GM19043 (cell line): ENCODE results near the gene TET3.

Experiments used
- ATAC-seq: cut with Tn5 transposase; IDR thresholded peaks from one replicate; pipeline ENCODE4 v1.9.1; 2021; ENCODE audit warnings: low read depth; ENCODE audit not compliant: unreplicated experiment

Gene TET3

DNA sequence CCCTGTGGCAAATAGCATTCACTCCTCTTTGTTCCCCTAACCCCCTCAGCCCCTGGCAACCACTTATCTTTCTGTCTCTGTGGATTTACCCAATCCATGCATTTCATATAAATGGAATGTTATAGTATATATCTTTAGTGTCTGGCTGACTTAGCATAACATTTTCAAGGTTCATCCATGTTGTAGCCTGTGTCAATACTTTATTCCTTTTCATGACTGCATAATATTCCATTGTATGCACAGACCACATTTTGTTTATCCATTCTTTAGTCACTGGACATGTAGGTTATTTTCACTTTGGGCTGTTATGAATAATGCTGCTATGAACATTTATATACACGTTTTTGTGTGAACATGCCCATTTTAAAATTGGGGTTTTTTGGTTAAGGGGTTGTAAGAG lies 42.8 kb downstream of the TET3 start:
- no peak for ATAC-seq

DNA sequence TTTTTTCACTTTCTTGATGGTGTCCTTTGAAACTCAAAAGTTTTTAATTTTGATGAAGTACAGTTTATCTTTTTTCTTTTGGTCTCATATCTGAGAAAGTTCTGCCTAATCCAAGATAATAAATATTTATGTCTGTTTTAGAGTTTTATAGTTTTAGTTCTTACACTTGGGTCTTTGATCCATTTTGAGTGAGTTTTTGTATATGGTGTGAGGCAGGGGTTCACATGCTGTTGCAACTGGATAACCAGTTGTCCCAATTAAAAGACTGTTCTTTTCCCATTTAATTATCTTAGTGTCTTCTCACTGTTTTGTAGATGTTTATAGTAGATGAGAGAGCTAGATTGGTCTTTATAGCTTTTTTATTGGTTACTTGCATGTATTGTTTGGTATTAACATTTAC lies 43.6 kb downstream of the TET3 start:
- no peak for ATAC-seq

DNA sequence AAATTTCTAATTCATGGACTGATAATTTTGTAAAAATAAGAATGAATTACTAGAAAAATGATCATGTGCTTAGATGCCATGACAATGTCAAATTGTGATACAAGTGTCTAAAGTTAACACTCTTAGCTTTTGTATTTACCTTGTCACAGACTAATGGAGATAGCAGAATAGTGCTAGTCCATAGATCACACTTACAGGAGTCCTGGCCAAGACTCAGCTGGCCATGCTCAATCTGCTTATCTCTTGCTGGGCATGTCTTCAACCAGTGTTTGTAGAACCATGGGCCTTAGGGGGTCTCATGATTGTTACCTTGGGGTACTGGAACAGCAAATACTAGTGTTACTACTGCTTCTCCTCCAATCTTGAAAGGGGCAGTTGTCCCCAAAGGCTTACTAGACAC lies 44.0 kb downstream of the TET3 start:
- no peak for ATAC-seq

DNA sequence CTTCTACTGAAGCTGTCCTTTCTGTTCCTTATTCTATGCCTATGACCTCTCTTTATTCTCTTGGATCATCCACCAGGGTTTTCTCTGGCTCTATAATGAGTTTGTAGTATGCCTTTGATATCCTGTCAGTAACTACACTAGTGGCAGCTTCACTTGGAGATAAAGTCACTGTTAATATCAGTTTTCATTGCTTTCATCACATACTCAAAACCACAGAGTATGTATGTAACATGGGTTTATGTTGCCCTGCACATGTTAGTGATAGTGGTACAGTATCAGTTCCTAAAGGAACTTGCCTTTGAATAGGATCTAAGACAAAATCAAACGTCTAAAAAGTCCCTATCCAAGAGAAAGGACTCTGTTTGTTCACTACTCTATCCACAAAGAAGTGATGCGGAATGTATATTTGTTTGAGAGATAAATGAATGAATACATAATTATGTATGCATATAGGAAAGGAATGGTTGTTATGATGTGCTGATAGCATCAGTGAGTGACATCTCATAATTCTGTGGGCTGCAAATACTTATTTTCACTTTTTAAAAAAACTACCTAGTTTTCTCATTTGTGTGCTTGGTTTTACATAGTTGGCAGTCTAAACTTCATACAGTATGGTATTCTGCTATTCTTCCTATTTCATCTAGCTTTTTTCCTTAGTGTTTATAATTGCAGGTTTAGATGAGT lies 45.1 kb downstream of the TET3 start:
- no peak for ATAC-seq

DNA sequence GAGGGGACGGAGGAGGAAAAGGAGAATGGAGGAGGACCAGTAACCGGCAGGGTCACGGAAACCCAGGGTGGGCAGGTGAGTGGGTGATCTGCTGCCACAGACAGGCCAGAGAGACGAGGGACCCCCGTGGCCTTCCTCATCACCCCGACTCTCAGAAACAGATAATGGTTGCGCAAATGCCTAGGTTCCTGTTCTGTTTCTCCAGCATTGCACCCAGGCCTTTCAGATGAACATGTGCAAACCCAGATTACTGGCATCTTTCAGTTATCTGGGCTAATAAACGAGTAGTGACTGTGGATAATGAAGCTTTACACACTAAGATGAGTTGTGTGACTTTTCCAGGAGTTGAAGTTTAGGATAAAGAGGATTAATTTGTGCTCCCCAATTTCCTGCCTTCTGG lies 46.5 kb downstream of the TET3 start:
- no peak for ATAC-seq

DNA sequence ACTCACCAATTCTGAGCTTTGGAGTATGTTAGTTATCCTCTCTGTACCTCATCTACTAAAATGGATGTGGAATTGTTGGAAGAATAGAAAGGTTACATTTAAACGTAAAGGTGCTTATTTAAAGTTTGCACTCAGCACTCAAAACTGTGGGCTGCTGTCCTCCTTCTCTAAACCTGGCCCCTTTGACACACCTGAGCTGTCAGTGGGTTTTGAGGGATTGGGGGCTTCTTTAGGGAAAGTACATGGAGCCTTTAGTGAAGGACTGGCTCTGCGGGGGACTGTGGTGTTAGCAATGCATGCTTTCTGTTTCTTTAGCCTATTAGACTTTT lies 47.2 kb downstream of the TET3 start:
- ATAC-seq: no peak

DNA sequence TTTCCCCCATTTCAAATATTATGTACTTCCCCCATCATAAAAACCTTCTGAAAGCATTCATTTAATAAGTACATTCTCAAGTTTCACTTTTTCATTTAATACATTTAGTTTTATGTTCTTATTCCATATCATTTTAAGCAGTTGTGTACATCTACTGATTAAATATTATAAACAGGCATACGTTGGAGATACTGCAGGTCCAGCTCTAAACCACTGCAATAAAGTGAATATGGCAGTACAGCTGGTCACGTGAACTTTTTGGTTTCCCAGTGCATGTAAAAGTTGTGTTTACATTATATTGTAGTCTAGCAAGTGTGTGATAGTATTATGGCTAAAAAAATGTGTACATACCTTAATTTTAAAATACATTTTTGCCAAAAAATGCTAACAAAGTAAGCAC lies 48.7 kb downstream of the TET3 start:
- ATAC-seq: no peak
